Ishikawa (cell line): Measurements from ENCODE around the gene NRDC.

Experiments used
- RAD21 ChIP-seq: IDR thresholded peaks from 2 replicates; pipeline ENCODE4 v1.6.1; 2012; ENCODE audit warnings: low read depth
- REST ChIP-seq: IDR thresholded peaks from 2 replicates; pipeline ENCODE4 v1.6.1; 2012; ENCODE audit warnings: low read depth, mild to moderate bottlenecking

- TF ChIP-seq RAD21 (no peak), REST (no peak)
Measured at GRCh38 chr1:51799372-51799771, 79.2 kb downstream of the NRDC start.
